GM18868 (cell line): ENCODE measurements around the gene SHC2.
"Not testable (repeated sequence)": the region's sequence is repeated elsewhere in the genome, so short reads cannot be mapped to it uniquely, and the experiment has no call there.

Experiments
- ATAC-seq: cut with Tn5 transposase; IDR thresholded peaks from one replicate; pipeline ENCODE4 v1.9.1; 2021; ENCODE audit warnings: mild to moderate bottlenecking, moderate library complexity; ENCODE audit not compliant: unreplicated experiment

Gene SHC2

DNA sequence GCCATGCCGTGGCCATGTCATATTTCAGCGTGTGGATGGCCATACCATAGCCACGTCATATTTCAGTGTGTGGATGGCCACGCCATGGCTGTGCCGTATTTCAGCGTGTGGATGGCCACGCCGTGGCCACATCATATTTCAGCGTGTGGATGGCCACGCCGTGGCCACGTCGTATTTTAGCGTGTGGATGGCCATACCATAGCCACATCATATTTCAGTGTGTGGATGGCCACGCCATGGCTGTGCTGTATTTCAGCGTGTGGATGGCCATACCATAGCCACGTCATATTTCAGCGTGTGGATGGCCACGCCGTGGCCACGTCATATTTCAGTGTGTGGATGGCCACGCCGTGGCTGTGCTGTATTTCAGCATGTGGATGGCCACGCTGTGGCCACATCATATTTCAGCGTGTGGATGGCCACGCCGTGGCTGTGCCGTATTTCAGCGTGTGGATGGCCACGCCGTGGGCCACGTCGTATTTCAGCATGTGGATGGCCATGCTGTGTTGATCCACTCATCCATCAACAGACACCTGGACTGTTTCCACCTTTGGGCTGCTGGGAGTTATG lies 9.8 kb downstream of the SHC2 start:
- ATAC-seq, result not testable (repeated sequence)

DNA sequence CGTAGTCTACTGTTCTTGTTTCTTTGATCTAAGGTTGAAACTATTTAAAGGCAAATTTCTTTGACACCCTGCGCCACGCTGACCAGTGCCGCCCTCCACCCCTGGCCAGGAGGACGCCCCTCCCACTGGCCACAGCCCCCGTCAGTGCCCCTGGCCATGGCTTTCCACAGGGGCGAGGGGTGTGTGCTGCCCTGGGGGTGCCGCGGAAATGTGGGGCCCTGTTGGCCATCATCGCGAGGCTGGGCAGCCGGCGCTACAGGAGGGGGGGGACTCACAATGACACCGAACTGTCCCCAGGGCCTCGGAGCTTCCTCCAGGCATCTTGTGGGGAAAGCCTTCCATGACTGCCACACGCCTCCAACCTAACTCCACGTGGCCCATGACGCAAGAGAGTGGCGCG lies 10.9 kb downstream of the SHC2 start:
- ATAC-seq, result no peak

DNA sequence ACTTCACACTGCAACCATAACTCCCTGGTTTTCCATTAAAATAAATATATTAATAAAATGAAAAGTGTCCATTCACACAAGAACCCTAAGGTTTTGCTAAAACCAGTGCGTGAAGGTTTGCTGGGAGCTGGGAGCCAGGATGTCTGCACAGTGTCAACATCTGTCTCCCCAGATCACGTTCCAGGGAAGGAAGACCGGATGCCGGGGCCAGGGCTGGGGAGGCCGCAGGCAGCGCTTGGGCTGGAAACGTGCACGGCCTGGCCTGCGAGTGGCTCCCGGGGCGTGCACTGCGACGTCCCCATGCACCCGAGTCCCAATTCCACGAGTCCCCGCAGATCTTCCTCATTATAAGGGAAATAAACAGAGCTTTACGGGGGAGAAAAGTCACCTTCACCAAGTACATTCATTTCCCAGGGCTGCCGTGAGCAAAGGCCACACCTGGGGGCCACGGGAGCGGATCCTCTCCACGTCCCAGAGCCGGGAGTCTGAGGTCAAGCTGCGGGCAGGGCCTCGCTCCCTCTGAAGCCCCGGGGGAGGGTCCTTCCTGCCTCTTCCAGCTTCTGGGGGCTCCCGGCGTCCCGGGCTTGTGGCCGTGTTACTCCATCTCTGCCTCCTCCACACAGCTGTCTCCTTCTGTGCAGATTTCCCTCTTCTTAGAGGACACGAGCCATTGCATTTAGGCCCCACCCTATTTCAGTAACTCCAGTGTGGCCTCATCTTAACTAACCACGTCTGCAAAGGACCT lies 12.8 kb downstream of the SHC2 start:
- no peak for ATAC-seq

DNA sequence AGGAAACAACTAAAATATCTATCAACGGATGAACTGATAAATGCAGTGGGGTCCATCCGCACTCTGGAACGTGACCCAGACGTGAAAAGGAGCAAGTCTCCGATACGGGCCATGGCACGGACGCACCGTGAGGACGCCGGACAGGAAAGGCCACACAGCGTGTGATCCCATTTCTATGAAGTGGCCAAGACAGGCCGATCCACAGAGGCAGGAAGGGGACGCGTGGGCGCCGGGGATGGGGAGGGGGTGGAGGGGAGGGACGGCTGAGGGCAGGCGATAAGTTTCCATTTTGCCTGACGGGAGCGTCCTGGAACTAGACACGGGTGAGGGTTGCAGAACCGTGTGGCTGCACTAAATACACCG lies 13.8 kb downstream of the SHC2 start:
- no peak for ATAC-seq

DNA sequence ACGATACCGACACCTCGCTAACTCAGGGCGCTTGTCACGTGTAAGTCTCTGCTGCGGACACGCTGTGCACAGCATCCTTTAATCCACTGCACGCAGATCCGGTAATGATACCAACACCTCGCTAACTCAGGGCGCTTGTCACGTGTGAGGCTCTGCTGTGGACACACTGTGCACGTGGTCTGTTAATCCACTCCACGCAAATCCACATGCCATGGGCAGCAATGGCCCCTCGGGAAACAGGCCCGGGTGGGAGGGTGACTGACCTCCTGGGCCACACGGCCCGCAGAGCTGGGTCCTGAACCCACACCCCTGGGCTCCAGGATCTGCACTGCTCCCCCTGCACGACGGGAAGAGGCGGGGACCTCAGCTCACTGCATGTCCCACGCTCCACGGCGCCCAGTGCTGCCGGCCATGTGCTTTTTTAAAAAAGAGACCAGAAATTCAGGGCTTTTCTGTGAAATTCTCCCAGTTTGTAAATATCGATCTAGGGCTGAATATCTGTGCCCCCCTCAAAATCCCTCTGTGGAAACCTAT lies 16.1 kb downstream of the SHC2 start:
- no peak for ATAC-seq

DNA sequence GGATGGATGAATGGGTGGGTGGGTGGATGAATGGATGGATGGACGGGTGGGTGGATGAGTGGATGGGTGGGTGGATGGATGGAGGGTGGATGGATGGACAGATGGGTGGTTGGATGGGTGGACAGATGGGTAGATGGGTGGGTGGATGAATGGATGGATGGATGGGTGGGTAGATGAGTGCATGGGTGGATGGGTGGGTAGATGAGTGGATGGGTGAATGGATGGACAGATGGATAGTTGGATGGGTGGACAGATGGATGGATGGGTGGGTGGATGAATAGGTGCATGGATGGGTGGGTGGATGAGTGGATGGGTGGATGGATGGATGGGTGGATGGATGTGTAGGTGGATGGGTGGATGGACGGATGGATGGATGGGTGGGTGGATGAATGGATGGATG lies 17.8 kb downstream of the SHC2 start:
- ATAC-seq, result no peak

DNA sequence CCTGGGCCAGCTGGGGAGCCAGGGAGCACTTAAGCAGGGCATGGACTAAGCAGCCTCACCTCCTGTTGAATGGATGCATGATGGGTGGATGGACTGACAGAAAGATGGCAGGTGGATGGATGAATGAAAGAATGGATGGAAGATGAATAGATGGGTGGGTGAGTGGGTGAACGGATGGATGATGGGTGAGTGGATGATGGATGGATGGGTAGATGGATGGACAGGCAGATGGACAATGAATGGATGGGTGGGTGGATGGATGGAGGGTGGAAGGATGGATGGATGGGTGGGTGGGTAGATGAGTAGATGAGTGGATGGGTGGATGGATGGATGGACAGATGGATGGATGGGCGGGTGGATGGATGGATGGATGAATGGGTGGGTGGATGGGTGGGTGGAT lies 18.7 kb downstream of the SHC2 start:
- no peak for ATAC-seq

DNA sequence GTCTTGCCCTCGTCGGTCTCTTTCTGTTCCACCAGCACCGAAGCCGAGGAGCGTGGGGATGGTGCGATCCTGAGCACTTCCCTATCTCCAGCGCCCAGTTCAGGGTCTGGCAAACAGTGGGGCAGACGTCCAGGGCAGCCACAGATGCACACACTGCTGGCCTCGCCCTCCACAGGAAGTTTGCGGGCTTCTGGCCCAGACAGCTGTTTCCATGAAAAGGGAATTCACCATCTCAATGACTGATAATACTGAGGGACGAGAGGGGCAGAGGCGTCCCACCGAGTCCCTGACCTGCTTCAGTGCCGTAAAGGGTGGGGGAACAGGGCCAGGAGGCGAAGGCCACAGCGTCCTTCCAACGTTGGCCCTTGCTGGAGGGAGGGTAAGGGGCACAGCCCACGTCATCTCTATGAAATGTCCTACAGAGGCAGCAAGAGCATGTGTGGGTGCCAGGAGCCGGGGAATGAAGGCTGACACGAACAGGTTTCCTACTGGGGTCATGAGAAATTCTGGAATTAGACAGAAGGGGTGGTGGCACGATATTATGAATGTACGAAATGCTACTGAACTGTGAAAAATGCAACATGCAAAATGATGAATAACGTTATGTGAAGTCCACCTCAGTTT lies 19.5 kb downstream of the SHC2 start:
- ATAC-seq, result no peak

DNA sequence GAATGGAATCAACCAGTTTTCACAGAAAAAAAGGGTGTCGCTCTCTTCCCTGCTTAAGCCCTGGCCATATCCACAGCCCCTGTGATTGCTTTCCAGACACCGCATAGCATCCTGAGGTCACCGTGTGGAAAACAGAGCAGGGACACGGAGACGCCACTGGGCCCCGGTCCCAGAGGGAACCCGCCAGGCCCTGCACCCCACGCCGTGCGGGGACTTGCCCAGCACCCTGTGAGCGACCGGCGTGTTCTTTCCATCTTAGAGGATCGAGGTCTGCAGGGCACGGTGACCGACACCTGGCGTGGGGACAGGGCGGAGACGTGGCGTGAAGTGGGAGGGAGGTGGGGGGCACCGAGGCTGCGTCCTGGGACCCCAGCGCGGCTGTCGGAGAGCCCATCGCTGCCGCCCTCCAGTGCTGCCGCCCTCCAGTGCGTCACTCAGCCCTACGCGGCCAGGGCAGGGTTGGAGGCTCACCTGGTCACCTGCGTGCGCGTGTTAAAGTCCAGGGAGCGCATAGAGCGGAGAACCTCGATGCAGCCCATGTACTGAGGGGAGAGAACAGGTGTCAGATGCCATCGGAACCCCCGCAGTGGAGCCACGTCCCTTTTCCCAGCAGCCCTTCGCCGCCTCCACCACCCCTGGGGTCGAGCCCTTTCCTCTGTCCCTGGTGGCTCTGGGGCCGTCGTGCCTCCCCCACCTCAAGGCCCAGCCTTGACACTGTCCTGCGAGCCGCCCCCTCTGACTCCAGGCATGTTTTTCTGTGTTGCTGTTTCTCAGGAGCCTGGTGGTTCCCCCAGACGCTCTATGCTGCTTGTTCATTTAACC lies 20.2 kb downstream of the SHC2 start:
- ATAC-seq, result no peak

DNA sequence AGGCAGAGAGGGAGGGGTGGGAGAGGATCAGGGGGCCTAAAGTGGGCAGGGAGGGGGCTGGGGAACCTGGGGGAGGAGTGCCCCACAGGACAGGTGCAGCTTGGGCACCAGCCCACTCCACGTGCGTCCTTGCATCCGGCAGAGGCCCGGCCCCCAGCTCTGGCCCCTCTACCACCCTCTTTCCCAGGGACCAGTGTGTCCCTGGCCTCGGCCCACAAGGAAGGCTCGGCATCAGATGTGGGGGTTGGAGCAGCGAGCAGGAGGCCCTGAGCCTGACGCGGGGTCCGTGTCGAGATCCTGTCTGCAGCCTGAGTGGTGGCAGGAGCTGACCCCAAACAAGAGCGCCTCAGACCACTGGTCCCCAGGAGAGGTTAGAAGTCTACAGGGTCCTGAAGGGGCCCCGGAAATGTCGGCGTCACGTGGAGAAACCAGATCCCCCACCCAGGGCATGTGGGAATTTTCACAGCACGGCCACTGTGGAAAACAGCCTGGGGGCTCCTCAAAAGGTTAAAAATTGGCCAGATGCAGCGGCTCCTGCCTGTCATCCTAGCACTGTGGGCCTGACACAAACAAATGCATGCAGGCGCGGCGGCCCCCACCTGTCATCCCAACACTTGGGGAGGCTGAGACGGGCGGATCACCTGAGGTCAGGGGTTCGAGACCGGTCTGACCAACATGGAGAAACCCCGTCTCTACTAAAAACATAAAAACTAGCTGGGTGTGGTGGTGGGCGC lies 21.5 kb downstream of the SHC2 start:
- ATAC-seq, result no peak

DNA sequence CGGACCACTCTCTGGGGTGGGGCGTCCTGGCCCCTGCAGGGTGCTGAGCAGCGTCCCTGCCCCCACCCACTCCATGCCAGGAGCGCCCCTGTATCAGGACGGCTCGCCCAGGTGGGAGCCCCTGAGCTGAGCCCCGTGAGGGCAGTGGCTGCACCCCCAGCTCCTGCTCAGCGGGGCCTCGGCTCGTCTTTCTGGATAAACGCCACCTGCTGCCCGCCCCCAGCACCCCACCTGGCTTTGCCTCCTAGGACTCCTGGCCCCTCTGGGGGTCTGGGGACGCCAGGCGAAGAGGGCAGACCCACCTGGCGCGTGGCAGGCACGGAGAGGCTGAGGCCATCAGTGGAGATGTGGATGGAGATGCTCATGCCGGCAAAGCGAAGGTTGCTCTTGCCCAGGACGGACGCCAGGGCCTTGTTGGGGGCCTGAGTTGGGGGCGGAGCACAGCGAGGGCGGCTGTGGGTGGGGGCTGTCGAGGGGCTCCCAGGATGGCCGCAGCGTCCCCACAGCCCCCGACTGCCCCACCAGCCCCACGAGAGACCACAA lies 22.3 kb downstream of the SHC2 start:
- no peak for ATAC-seq

DNA sequence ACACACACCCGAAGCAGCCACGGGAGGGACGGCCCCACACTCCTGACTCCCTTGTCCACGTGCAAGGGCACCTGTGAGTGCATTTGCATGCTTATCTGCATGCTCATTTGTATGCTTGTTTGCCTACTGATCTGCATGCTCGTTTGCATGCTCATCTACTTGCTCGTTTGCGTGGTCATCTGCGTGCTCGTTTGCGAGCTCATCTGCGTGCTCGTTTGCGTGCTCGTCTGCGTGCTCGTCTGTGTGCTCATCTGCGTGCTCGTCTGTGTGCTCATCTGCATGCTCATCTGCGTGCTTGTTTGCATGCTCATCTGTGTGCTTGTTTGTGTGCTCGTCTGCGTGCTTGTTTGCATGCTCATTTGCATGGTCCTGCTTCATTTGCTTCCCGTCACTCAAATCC lies 23.8 kb downstream of the SHC2 start:
- ATAC-seq, result no peak

DNA sequence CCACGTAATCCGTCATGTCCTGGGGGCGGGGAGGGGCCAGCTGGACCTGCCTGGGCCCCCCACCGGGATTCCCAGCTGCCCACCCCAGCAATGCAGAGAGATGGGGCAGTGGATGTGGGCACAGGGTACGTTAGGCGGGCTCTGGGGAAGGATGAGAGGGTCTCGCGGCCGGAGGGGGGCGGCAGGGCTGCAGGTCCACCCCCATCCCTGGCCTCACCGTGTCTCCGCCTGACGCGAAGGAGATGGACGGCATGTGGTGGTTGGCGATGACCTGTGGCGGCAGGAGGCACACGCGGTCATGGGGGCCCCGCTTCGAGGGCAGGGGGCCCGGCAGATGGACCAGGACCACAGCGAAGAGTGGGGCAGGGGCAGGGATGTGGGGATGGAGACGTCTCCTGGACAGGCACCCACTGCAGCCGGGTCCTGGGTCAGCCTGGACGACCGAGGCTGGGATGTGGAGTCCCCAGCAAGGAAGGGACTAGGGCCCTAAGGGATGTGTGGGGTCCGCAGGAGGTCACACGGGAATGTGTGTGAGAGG lies 24.4 kb downstream of the SHC2 start:
- no peak for ATAC-seq

DNA sequence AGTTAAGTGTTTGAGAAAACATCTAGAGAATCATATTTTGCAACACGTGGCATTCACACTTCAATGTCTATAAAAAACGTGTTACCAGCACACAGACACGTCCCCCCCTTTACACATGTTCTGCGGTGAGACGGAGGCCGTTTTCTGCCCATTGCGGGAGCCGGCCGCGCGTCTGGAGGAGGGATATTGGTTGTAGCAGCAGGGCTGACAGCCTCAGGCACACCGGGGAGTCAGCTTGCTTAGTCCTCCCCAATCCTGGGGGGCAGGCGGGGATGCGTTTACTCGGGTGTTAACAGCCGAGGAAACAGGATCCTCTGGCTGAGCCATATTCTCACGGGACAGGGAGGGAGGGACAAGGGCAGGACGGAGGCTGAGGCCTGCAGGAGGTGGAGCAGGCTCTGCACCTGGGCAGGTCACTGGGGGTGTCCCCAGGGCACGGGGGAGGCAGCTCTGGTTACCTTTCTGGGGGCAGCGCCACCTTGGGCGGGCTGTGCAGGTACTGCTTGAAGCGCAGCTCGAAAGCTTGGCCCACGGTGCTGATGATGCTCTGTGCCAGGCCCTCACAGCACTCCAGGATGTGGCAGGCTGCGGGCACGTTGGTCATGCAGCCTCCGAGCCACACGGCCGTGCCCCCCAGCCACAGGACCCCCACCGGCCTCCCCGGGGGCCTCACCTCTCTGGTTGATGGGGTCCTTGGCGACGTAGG lies 25.0 kb downstream of the SHC2 start:
- no peak for ATAC-seq

DNA sequence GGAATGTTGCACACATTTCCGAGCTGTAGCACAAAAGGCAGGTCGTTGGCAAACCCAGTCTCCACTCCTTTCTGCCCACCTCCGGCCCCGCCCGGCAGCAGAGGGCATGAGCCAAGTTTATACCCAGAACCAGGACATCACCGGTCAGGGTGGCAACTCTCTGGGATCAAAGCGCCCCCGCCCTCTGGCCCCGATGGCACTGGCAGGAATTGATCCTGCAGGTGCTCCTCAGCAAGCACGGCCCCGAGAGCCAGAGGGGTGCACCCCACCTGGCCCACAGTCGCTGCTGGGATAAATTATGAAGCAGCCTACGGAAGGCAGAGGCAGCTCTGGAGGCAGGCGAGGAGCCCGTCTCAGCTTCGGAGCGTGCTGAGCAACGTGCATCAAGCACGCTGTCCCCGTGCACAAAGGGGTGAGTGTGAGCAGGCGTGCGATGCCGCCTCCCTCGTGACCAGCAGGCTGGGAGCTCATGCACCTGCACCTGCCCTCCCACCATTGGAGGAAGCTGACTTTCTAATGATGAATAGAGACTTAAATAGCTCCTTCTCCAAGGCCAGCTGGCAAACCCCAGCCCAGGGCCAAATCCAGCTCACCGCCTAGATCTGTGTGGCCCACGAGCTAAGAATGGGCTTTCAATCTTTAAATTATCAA lies 25.7 kb downstream of the SHC2 start:
- no peak for ATAC-seq

DNA sequence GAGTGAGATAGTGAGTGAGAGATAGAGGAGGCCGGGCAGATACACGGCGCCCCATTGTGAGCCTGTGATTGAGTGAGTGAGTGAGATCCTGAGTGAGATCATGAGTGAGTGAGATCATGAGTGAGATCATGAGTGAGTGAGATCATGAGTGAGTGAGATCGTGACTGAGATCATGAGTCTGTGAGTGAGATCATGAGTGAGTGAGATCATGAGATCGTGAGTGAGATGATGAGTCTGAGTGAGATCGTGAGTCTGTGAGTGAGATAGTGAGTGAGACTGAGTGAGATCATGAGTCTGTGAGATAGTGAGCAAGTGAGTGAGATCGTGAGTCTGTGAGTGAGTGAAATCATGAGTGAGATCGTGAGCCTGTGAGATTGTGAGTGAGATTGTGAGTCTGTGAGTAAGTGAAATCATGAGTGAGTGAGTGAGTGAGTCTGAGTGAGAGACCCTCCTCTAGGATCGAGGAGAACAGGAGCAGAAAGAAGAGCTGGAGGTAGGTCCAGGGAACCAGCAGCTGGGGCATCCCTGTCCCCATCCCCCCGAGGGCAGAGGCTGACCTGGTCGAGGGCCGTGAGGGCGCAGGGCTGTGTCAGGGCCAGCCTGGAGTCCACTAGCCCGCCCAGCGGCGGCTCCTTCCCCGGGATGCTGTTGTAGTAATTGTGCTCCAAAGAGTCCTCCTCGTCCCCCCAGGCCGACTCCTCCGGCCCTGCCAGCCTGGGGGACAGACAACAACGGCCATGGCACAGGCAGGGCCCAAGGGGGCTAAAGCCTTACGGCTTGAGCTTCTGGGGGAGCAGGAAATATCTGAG lies 26.5 kb downstream of the SHC2 start:
- ATAC-seq, result no peak

DNA sequence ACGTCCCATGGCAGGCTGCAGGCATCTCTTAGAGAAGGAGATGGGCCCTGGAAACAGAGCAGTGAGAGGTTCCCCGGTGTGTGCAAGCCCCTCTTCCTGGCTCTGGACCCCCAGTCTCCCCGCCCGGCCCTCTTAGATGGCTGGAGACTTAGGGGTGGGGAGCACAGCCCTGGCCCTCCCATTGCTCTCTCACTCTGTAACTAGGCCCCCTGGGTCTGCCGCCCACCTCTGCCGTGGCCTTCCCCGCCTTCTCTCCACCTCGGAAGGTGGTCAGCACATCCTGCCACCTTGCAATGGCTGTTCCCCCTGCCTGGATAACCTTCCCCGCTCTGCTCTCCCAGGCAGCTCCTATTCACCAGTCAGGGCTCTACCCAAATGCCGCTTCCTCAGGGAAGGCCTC lies 30.1 kb downstream of the SHC2 start:
- no peak for ATAC-seq

DNA sequence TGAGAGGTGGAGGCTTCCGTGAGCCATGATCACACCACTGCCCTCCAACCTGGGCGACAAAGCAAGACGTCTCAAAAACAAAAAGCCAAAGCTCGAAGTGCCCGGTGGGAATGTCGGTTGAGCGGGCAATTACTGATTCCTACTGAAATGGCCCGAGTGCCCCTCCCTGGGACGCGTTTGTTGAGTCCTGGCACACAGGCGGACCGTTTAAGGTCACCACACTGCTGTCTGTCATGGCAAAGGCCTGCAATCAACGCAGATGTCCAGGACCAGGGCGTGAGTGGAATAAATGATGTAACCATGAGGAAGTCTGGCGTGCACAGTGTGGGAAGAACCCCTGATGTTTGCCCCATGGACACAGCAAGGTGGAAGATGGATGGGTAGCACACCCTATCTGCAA lies 32.7 kb downstream of the SHC2 start:
- ATAC-seq, result no peak
